ENCODE results near the gene S100A7A.
"Not testable (repeated sequence)": the region's sequence is repeated elsewhere in the genome, so short reads cannot be mapped to it uniquely, and the experiment has no call there.

The S100A7A gene

DNA sequence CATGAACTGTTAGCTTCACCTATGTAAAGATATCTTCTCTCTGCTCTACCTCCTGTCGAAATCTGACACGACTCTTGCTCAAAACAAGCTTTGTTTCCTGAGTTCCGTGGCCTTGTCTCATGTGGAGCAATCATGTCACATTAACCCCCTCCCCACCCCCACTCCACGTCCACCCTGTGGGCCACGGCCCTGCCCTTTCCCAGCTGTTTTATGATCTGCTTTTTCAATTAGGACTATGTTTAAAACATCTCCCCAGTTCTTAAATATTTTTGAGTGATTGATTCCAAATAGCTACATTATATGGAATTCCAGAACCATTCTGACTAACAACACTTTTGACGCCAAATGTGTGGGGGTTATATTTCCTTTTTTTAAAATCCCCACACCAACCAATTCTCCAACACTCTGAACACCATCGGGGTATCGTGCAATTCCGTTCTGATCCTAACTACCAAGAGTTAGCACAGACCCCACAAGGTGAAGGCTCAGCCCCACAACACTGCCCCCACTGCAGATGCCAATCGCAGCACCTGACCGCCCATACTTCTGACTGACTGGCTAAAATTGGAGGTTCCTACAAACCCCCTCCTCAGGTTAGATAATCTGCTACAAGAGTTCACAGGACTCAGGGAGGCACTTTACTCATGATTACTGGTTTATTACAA lies 12.8 kb upstream of the S100A7A start:
- H3K4me3 ChIP-seq (ENCODE audit: control insufficient read depth, low read depth, low read length), result no peak overlapping the region
- no peak for DNase-seq (ENCODE audit: low read depth)
- TF ChIP-seq, protein P1, sequence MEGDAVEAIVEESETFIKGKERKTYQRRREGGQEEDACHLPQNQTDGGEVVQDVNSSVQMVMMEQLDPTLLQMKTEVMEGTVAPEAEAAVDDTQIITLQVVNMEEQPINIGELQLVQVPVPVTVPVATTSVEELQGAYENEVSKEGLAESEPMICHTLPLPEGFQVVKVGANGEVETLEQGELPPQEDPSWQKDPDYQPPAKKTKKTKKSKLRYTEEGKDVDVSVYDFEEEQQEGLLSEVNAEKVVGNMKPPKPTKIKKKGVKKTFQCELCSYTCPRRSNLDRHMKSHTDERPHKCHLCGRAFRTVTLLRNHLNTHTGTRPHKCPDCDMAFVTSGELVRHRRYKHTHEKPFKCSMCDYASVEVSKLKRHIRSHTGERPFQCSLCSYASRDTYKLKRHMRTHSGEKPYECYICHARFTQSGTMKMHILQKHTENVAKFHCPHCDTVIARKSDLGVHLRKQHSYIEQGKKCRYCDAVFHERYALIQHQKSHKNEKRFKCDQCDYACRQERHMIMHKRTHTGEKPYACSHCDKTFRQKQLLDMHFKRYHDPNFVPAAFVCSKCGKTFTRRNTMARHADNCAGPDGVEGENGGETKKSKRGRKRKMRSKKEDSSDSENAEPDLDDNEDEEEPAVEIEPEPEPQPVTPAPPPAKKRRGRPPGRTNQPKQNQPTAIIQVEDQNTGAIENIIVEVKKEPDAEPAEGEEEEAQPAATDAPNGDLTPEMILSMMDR (IDR thresholded peaks at IDR 0.05; ENCODE audit: control insufficient read depth, insufficient read depth, low read depth, low read length, missing control alignments), result no peak

DNA sequence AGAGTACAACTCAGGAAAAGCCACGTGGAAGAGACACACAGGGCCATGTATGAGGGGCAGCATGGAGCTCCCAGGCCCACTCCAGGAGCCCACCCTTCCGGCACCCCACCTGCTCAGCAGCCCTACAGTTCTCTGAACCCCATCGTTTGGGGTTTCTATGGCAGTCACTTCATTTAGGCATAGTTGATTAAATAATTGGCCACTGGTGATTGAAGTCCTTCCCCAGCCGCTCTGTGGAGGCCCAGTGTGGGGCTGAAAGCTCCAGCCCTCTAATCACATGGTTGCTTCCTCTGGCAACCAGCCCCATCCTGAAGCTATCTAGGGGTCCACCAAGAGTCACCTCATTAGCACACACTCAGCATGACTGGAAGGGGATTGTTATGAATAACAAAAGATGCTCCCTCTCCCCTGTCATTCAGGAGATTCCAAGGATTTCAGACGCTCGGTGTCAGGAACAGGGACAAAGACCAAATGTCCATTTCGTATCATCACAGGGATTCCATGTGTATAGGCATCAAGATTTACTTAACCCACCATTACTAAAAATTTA lies 12.2 kb upstream of the S100A7A start:
- TF ChIP-seq, protein P1 (IDR thresholded peaks at IDR 0.05; ENCODE audit: control insufficient read depth, insufficient read depth, low read depth, low read length, missing control alignments), result no peak
- DNase-seq (ENCODE audit: low read depth), result no peak
- H3K4me3 ChIP-seq (ENCODE audit: control insufficient read depth, low read depth, low read length), result no peak overlapping the region

DNA sequence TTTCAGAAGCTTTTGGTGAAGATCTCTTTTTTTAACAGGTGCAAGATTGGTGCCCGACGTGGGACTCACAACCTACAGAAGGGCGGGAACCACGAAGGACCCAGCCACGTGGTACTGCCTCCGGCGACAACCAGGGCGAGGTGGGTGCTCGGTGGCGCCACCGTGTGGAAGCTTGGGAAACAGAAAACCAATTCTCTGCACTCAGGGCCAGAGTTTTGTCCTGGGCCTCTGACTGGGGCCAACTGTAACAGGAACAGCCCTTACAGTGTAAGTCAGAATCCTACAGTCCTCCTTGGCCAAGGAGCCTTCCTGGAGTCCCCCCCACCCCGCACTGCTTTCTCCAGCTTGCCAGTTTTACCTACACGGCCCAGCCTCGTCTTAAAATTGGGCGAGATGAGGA lies 11.6 kb upstream of the S100A7A start:
- TF ChIP-seq, protein P1 (IDR thresholded peaks at IDR 0.05; ENCODE audit: control insufficient read depth, insufficient read depth, low read depth, low read length, missing control alignments), result peak; percentile 45
- DNase-seq (ENCODE audit: low read depth), result no peak
- H3K4me3 ChIP-seq (ENCODE audit: control insufficient read depth, low read depth, low read length), result no peak overlapping the region

DNA sequence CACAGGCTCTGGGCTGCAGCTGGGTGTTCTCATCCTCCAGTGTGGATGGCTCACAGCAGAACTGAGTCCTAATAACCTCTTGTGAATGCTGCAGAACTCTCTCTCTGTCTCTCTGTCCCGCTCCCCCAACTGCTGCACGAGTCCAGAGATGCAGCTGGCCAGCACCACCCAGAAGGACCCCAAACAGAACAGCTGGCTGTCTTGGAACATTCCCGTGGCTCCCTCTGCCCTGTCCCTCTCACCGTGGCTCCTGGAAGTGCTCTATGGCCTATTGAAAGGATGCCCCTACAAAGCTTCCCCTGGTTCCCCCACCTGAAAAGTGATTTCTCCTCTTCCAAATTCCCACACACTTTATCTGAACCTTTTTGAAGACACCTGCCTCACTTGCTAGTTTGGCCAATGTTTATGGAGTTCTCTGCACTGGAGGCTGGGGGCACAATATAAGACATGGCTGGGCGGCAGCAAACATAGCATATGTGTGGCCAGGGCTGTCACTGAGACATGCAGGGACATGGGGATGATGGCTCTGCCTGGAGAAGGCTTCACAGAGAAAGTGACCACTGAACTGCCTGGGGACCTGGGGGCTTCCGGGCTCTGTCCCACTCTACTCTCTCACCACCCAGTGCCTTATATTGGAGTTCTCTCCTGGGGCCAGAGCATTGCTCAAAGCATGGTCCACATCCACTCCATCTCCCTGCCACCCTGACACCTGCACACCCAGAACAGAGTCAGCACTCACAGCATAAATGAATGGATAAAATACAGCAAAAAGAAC lies 10.3 kb upstream of the S100A7A start:
- DNase-seq (ENCODE audit: low read depth); H3K4me3 ChIP-seq (ENCODE audit: control insufficient read depth, low read depth, low read length): not testable (repeated sequence)

DNA sequence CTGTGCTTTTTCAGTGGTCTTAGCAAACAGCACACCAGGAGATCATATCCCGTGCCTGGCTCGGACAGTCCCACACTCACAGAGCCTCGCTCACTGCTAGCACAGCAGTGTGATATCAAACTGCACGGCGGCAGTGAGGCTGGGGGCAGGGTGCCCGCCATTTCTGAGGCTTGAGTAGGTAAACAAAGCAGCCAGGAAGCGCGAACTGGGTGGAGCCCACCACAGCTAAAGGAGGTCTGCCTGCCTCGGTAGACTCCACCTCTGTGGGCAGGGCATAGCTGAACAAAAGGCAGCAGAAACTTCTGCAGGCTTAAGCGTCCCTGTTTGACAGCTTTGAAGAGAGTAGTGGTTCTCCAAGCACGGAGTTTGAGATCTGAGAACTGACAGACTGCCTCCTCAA lies 9.0 kb upstream of the S100A7A start:
- H3K4me3 ChIP-seq (ENCODE audit: control insufficient read depth, low read depth, low read length); DNase-seq (ENCODE audit: low read depth): not testable (repeated sequence)

DNA sequence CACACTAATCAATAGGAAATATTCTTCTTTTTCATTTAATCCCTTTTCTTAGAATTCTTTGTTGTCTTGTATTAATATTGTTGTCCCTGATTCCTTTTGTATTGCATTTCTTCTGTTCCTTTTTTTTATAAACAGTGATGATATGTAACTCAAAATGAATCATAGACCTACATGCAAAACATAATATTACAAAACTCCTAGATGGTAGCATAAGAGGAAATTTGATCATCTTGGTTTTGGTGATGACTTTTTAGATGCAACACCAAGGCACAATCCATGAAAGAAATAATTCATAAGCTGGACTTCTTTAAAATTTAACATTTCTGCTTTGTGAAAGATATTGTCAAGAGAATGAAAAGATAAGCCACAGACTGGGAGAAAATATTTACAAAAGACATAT lies 2.4 kb upstream of the S100A7A start:
- H3K4me3 ChIP-seq (ENCODE audit: control insufficient read depth, low read depth, low read length); DNase-seq (ENCODE audit: low read depth): not testable (repeated sequence)

DNA sequence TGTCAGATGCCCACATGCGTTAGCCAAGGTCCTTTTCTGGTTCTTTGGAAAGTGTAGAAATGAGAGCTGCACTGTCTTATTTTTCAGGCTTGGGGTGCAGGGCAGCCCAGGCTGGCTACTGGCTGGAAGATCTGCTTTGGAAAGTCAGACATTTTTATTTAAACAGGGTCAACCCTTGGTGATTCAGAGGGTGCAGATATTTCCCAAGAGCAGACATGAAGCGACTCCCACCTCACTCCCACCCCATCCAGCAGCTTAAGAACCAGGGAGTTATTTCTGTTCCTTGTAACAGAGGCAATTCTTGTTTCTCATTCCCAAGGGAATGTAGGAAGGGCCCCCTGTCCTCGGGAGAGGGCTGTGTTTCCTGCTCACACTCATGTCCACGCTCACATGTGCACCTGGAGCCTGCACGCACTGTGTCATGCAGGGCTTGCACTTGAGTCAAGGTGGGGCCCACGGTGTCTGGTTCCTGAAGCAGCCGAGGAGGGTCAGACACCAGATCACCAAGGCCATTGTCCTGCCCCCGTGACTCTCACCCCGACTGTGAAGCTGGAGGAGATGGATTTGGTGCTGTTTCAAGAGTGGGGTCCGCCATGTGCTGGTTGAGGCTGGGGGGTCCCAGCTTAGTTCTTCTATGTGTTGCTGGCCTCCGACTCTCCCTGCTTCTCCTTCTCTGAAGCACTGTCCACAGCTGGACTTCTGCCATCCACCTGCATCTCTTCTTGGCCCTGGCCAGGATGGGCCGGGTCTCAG lies 992 bp downstream of the S100A7A start:
- H3K4me3 ChIP-seq (ENCODE audit: control insufficient read depth, low read depth, low read length), result no peak overlapping the region
- DNase-seq (ENCODE audit: low read depth), result no peak
- TF ChIP-seq, protein P1 (IDR thresholded peaks at IDR 0.05; ENCODE audit: control insufficient read depth, insufficient read depth, low read depth, low read length, missing control alignments), result no peak

DNA sequence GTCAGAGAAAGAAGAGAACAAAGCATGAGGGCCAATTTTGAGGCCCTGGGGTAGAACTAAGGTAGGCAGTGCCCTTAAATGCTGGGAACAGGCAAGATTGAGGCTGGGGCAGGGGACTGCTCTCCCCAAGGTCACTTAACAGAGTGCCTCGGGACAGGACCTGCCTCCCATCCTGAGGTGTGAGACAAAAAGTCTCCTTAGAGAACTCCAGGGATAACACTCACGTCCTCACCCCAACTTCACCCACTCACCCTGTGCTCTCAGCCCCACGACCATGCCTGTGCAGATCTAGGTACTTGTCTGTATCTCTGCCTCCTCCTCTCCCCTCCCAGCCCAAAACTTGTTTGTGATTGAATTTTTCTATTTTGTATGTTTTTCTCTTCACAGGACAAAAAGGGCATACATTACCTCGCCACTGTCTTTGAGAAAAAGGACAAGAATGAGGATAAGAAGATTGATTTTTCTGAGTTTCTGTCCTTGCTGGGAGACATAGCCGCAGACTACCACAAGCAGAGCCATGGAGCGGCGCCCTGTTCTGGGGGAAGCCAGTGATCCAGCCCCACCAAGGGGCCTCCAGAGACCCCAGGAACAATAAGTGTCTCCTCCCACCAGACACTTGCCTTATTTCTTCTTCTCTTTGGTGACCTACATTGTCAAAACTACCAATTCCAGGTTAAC lies 2.6 kb downstream of the S100A7A start:
- not testable (repeated sequence) for DNase-seq (ENCODE audit: low read depth); H3K4me3 ChIP-seq (ENCODE audit: control insufficient read depth, low read depth, low read length)

DNA sequence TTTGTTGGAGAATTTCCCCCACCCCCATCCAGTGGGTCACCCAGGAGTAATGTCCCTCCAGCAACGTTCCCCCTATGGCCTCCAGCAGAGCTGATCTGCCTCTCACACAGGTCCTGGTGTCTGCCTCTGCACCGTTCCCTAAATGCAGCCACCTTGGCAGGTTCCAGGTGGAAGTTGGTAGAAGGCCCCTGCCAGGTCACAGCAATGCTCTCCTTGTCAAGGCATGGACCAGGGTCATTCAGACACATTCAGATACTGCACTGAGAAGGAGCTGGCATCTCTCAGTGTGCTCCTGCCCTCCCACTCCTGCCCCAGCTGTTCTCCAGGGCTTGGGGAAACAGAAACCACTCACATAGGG lies 3.1 kb downstream of the S100A7A start:
- not testable (repeated sequence) for H3K4me3 ChIP-seq (ENCODE audit: control insufficient read depth, low read depth, low read length); DNase-seq (ENCODE audit: low read depth)
